WTC11 (cell line): ENCODE measurements around the gene PSMC1.
A peak's percentile ranks its signal among the peaks of the same experiment; 100 is the strongest.

Experiments used
- CREM ChIP-seq: sonication (generic); formaldehyde crosslinking; IDR thresholded peaks from 2 replicates; pipeline ENCODE4 v1.8.1; 2022; ENCODE audit warnings: mild to moderate bottlenecking, missing genetic modification reagents, moderate library complexity
- ESRRA ChIP-seq: sonication (generic); formaldehyde crosslinking; IDR thresholded peaks from 2 replicates; pipeline ENCODE4 v1.8.1; 2022; ENCODE audit warnings: mild to moderate bottlenecking, missing genetic modification reagents, borderline replicate concordance
- IRF2 ChIP-seq: sonication (generic); formaldehyde crosslinking; IDR thresholded peaks from 2 replicates; pipeline ENCODE4 v1.8.0; 2022; ENCODE audit warnings: low read depth, missing genetic modification reagents, borderline replicate concordance
- NFE2L1 ChIP-seq: sonication (generic); formaldehyde crosslinking; IDR thresholded peaks from 2 replicates; pipeline ENCODE4 v1.8.1; 2023; ENCODE audit warnings: missing genetic modification reagents
- TF ChIP-seq, protein P1 (sequence below): sonication (generic); formaldehyde crosslinking; IDR thresholded peaks from 2 replicates; pipeline ENCODE4 v1.8.1; 2023; ENCODE audit warnings: mild to moderate bottlenecking, missing genetic modification reagents
- TF ChIP-seq, protein P2 (sequence below): fragments of 200-600 bp; IDR thresholded peaks from 2 replicates; pipeline ENCODE4 v1.8.0; 2022; ENCODE audit warnings: antibody characterized with exemption
- TF ChIP-seq, protein P3 (sequence below): fragments of 250-450 bp; sonication (Bioruptor Pico); IDR thresholded peaks from 2 replicates; pipeline ENCODE4 v1.9.0; 2021; ENCODE audit warnings: mild to moderate bottlenecking

DNA sequence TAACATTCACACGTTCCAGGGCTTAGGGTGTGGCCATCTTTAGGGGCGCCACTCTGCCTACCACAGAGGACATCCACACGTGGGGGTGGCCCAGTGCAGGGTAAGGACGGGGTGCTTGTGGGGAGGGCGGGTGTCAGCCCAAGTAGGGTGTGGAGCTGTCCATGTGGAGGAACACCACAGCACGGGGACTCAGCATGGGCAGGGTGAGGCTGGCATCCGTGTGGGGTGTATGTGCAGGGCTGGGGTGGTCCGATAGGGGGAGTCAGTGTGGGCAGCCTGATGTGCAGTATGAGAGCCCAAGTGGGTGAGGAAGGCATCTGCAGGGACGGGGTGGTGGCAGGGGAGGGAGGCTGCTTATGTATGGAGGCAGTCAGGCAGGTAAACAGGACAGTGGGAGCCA is 17.7 kb downstream of the PSMC1 start:
- TF ChIP-seq, protein P1, sequence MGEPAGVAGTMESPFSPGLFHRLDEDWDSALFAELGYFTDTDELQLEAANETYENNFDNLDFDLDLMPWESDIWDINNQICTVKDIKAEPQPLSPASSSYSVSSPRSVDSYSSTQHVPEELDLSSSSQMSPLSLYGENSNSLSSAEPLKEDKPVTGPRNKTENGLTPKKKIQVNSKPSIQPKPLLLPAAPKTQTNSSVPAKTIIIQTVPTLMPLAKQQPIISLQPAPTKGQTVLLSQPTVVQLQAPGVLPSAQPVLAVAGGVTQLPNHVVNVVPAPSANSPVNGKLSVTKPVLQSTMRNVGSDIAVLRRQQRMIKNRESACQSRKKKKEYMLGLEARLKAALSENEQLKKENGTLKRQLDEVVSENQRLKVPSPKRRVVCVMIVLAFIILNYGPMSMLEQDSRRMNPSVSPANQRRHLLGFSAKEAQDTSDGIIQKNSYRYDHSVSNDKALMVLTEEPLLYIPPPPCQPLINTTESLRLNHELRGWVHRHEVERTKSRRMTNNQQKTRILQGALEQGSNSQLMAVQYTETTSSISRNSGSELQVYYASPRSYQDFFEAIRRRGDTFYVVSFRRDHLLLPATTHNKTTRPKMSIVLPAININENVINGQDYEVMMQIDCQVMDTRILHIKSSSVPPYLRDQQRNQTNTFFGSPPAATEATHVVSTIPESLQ (CRISPR knock-in tag): no peak
- TF ChIP-seq, protein P2, sequence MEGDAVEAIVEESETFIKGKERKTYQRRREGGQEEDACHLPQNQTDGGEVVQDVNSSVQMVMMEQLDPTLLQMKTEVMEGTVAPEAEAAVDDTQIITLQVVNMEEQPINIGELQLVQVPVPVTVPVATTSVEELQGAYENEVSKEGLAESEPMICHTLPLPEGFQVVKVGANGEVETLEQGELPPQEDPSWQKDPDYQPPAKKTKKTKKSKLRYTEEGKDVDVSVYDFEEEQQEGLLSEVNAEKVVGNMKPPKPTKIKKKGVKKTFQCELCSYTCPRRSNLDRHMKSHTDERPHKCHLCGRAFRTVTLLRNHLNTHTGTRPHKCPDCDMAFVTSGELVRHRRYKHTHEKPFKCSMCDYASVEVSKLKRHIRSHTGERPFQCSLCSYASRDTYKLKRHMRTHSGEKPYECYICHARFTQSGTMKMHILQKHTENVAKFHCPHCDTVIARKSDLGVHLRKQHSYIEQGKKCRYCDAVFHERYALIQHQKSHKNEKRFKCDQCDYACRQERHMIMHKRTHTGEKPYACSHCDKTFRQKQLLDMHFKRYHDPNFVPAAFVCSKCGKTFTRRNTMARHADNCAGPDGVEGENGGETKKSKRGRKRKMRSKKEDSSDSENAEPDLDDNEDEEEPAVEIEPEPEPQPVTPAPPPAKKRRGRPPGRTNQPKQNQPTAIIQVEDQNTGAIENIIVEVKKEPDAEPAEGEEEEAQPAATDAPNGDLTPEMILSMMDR: peak; percentile 23; the same call in 1 of the 2 replicates
- TF ChIP-seq, protein P3, sequence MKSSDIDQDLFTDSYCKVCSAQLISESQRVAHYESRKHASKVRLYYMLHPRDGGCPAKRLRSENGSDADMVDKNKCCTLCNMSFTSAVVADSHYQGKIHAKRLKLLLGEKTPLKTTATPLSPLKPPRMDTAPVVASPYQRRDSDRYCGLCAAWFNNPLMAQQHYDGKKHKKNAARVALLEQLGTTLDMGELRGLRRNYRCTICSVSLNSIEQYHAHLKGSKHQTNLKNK: no peak
- TF ChIP-seq CREM (CRISPR knock-in tag) (no peak), NFE2L1 (CRISPR knock-in tag) (no peak), IRF2 (CRISPR knock-in tag) (no peak), ESRRA (CRISPR knock-in tag) (no peak)
